Measurements from ENCODE around the gene CACTIN.

- TF ChIP-seq EZH2 (IDR thresholded peaks at IDR 0.05; ENCODE audit: insufficient read depth, poor library complexity, severe bottlenecking) (no peak), EZH2phosphoT487 (IDR thresholded peaks at IDR 0.05; ENCODE audit: insufficient read depth, low read depth) (no peak)
Measured at GRCh38 chr19:3575260-3575741, 51.3 kb downstream of the CACTIN start.

All from GM23248 (cell line).